Measurements from ENCODE around the gene EEF1B2. TPM values are rescaled to one million over a fixed set of nuclear protein-coding genes. Genes with fewer than 3 reads are reported as not detected.
"Not testable (repeated sequence)": the region's sequence is repeated elsewhere in the genome, so short reads cannot be mapped to it uniquely, and the experiment has no call there.

EEF1B2 gene
- total and polyA plus RNA-seq, 10 donors, result 351 to 1,930 (median 556) TPM

- intact Hi-C loops (cut with DNase I; ENCODE audit: low total_unique reads), result no loop called here
- Histone ChIP-seq H3K27me3 (replicated peaks in 1 of 7) (no peaks in the 10 kb centered on the region), H3K4me3 (no peak overlapping the region), H3K4me1 (no peaks in the 10 kb centered on the region), H3K36me3 (no peaks in the 10 kb centered on the region), H3K9me3 (no peaks in the 10 kb centered on the region), H3K27ac (peak overlapping the region in 4 of 8 donors; percentile 22 to 56 (median 31))
- 32 to 45% (median 38%) methylated on average over 3 of the region's 3 CpGs for WGBS, 5 donors
- TF ChIP-seq POLR2A (IDR thresholded peaks at IDR 0.05) (no peak), POLR2AphosphoS5 (IDR thresholded peaks at IDR 0.05) (peak in 1 of 3 donors; percentile 18), CTCF (IDR thresholded peaks at IDR 0.05 in 8 of 11, conservative IDR thresholded peaks at IDR 0.05 in 3 of 11) (no peak)
- DNase-seq, result no peak
These were observed 17.2 kb downstream of the EEF1B2 start for GRCh38 chr2:206176901-206177300.

GRCh38 chr2:206181526-206181925, 21.8 kb downstream of the EEF1B2 start:
- 84 to 92% (median 91%) methylated on average over 6 of the region's 6 CpGs for WGBS, 5 donors
- H3K27ac ChIP-seq, H3K9me3 ChIP-seq: not testable (repeated sequence)

GRCh38 chr2:206189691-206190090, 30.0 kb downstream of the EEF1B2 start:
- no peak for DNase-seq
- Histone ChIP-seq H3K9me3 (no peaks in the 10 kb centered on the region), H3K4me3 (no peak overlapping the region), H3K27me3 (replicated peaks in 1 of 7) (no peaks in the 10 kb centered on the region), H3K4me1 (no peaks in the 10 kb centered on the region), H3K27ac (no peak overlapping the region), H3K36me3 (no peaks in the 10 kb centered on the region)
- intact Hi-C loops (cut with DNase I; ENCODE audit: low total_unique reads), result no loop called here
- WGBS, 5 donors, result 78 to 91% (median 86%) methylated on average over 3 of the region's 3 CpGs
- TF ChIP-seq POLR2AphosphoS5 (IDR thresholded peaks at IDR 0.05) (no peak), CTCF (IDR thresholded peaks at IDR 0.05 in 8 of 11, conservative IDR thresholded peaks at IDR 0.05 in 3 of 11) (no peak), POLR2A (IDR thresholded peaks at IDR 0.05) (no peak)

More at GRCh38 chr2:206181526-206181925, 21.8 kb downstream of the EEF1B2 start:
- H3K4me3 ChIP-seq; intact Hi-C loops (cut with DNase I; ENCODE audit: low total_unique reads); H3K36me3 ChIP-seq; H3K4me1 ChIP-seq; DNase-seq; H3K27me3 ChIP-seq (replicated peaks in 1 of 7): not testable (repeated sequence)

GRCh38 chr2:206190111-206190510, 30.4 kb downstream of the EEF1B2 start:
- Histone ChIP-seq H3K4me3 (no peak overlapping the region), H3K27ac (no peak overlapping the region), H3K36me3 (no peaks in the 10 kb centered on the region), H3K9me3 (no peaks in the 10 kb centered on the region), H3K4me1 (no peaks in the 10 kb centered on the region), H3K27me3 (replicated peaks in 1 of 7) (no peaks in the 10 kb centered on the region)
- no peak for DNase-seq
- 52 to 84% (median 71%) methylated on average over 2 of the region's 2 CpGs for WGBS, 5 donors
- TF ChIP-seq POLR2AphosphoS5 (IDR thresholded peaks at IDR 0.05) (no peak), POLR2A (IDR thresholded peaks at IDR 0.05) (no peak), CTCF (IDR thresholded peaks at IDR 0.05 in 8 of 11, conservative IDR thresholded peaks at IDR 0.05 in 3 of 11) (no peak)
- intact Hi-C loops (cut with DNase I; ENCODE audit: low total_unique reads), result no loop called here

- intact Hi-C loops (cut with DNase I; ENCODE audit: low total_unique reads), result no loop called here
- WGBS, 5 donors, result 87 to 95% (median 91%) methylated on average over 5 of the region's 5 CpGs
- TF ChIP-seq POLR2A (IDR thresholded peaks at IDR 0.05) (no peak), CTCF (IDR thresholded peaks at IDR 0.05 in 8 of 11, conservative IDR thresholded peaks at IDR 0.05 in 3 of 11) (no peak), POLR2AphosphoS5 (IDR thresholded peaks at IDR 0.05) (no peak)
These were observed 31.0 kb downstream of the EEF1B2 start for GRCh38 chr2:206190689-206191088.

More at GRCh38 chr2:206190689-206191088, 31.0 kb downstream of the EEF1B2 start:
- no peaks in the 10 kb centered on the region for H3K36me3 ChIP-seq
- DNase-seq, result no peak
- no peaks in the 10 kb centered on the region for H3K4me1 ChIP-seq
- no peak overlapping the region for H3K4me3 ChIP-seq
- H3K9me3 ChIP-seq, result no peaks in the 10 kb centered on the region
- H3K27me3 ChIP-seq (replicated peaks in 1 of 7), result no peaks in the 10 kb centered on the region
- H3K27ac ChIP-seq, result no peak overlapping the region
